WTC11 (cell line): Measurements from ENCODE around the gene MLXIPL. TPM values are rescaled to one million over a fixed set of nuclear protein-coding genes. Genes with fewer than 3 reads are reported as not detected.

ENCODE experiments used
- ATAC-seq: fragments of 200-7000 bp; cut with Tn5 transposase; 2 replicates; pipeline ENCODE4 v1.10.0; 2021; ENCODE audit warnings: mild to moderate bottlenecking, moderate library complexity
- CTCF ChIA-PET: fragments of 300-600 bp; sonication (Branson Sonifier 250); formaldehyde crosslinking; loops from one replicate; lab custom pipeline; 2021; ENCODE audit warnings: antibody characterized with exemption; lab: Charles Lee
- POLR2A ChIA-PET: fragments of 350-600 bp; sonication (Branson Sonifier 250); formaldehyde crosslinking; loops from one replicate; lab custom pipeline; 2021; ENCODE audit warnings: antibody characterized with exemption; lab: Charles Lee
- DNase-seq: peaks from one replicate; pipeline ENCODE4 v3.0.0; 2021; ENCODE audit warnings: low spot score
- H3K27ac Mint-ChIP-seq: 2 replicates; pipeline ENCODE4 v1.8.0; 2021; ENCODE audit warnings: mixed read lengths
- H3K27me3 Mint-ChIP-seq: 2 replicates; pipeline ENCODE4 v1.8.0; 2021; ENCODE audit warnings: low read depth, mild to moderate bottlenecking, moderate library complexity, mixed read lengths
- H3K36me3 Mint-ChIP-seq: 2 replicates; pipeline ENCODE4 v1.8.0; 2021; ENCODE audit warnings: mixed read lengths
- H3K4me1 Mint-ChIP-seq: 2 replicates; pipeline ENCODE4 v1.8.0; 2022; ENCODE audit warnings: mixed read lengths
- H3K4me3 Mint-ChIP-seq: 2 replicates; pipeline ENCODE4 v1.8.0; 2021; ENCODE audit warnings: mild to moderate bottlenecking, moderate library complexity, mixed read lengths
- H3K9me3 Mint-ChIP-seq: 2 replicates; pipeline ENCODE4 v1.8.0; 2021; ENCODE audit warnings: mixed read lengths
- CREM ChIP-seq: sonication (generic); formaldehyde crosslinking; IDR thresholded peaks from 2 replicates; pipeline ENCODE4 v1.8.1; 2022; ENCODE audit warnings: mild to moderate bottlenecking, missing genetic modification reagents, moderate library complexity
- EMX1 ChIP-seq: fragments of 250-450 bp; sonication (Bioruptor Pico); IDR thresholded peaks from 2 replicates; pipeline ENCODE4 v1.8.0; 2021; ENCODE audit warnings: mild to moderate bottlenecking
- ESRRA ChIP-seq: sonication (generic); formaldehyde crosslinking; IDR thresholded peaks from 2 replicates; pipeline ENCODE4 v1.8.1; 2022; ENCODE audit warnings: mild to moderate bottlenecking, missing genetic modification reagents, borderline replicate concordance
- FOXJ3 ChIP-seq: sonication (generic); formaldehyde crosslinking; IDR thresholded peaks from 2 replicates; pipeline ENCODE4 v1.9.0; 2021; ENCODE audit warnings: missing genetic modification reagents, mild to moderate bottlenecking, borderline replicate concordance
- JAZF1 ChIP-seq: fragments of 250-450 bp; sonication (Bioruptor Pico); IDR thresholded peaks from 2 replicates; pipeline ENCODE4 v1.9.0; 2021; ENCODE audit warnings: moderate library complexity, mild to moderate bottlenecking, inconsistent platforms
- JUN ChIP-seq: sonication (generic); formaldehyde crosslinking; IDR thresholded peaks from 2 replicates; pipeline ENCODE4 v1.8.0; 2023; ENCODE audit warnings: mild to moderate bottlenecking, missing genetic modification reagents
- NFYB ChIP-seq: sonication (generic); formaldehyde crosslinking; conservative IDR thresholded peaks from 2 replicates; pipeline ENCODE4 v1.8.0; 2022; ENCODE audit warnings: low read depth, missing genetic modification reagents
- SMAD3 ChIP-seq: sonication (generic); formaldehyde crosslinking; IDR thresholded peaks from 2 replicates; pipeline ENCODE4 v1.8.0; 2022; ENCODE audit warnings: missing genetic modification reagents, mild to moderate bottlenecking, borderline replicate concordance
- SMAD4 ChIP-seq: sonication (generic); formaldehyde crosslinking; IDR thresholded peaks from 2 replicates; pipeline ENCODE4 v1.8.0; 2022; ENCODE audit warnings: mild to moderate bottlenecking, missing genetic modification reagents
- SP1 ChIP-seq: sonication (generic); formaldehyde crosslinking; conservative IDR thresholded peaks from 2 replicates; pipeline ENCODE4 v1.8.1; 2022; ENCODE audit warnings: missing genetic modification reagents
- ZBTB21 ChIP-seq: sonication (generic); formaldehyde crosslinking; IDR thresholded peaks from 2 replicates; pipeline ENCODE4 v1.8.1; 2023; ENCODE audit warnings: mild to moderate bottlenecking, missing genetic modification reagents, borderline replicate concordance
- ZNF396 ChIP-seq: fragments of 250-450 bp; sonication (Bioruptor Pico); IDR thresholded peaks from 2 replicates; pipeline ENCODE4 v1.8.0; 2021; ENCODE audit warnings: mild to moderate bottlenecking, moderate library complexity, borderline replicate concordance
- total RNA-seq: library from RNA; stranded (reverse); gene quantifications from 3 replicates; pipeline ENCODE4 v1.2.3, GENCODE V29; 2021
- TF ChIP-seq, protein P1 (sequence below): fragments of 250-450 bp; sonication (Bioruptor Pico); IDR thresholded peaks from 2 replicates; pipeline ENCODE4 v1.9.0; 2021; ENCODE audit warnings: mild to moderate bottlenecking
- TF ChIP-seq, protein P2 (sequence below): sonication (generic); formaldehyde crosslinking; IDR thresholded peaks from 2 replicates; pipeline ENCODE4 v1.8.1; 2023; ENCODE audit warnings: mild to moderate bottlenecking, moderate library complexity, missing genetic modification reagents
- TF ChIP-seq, protein P3 (sequence below): fragments of 250-450 bp; sonication (Bioruptor Pico); IDR thresholded peaks from 2 replicates; pipeline ENCODE4 v1.9.0; 2021; ENCODE audit warnings: mild to moderate bottlenecking, borderline replicate concordance
- TF ChIP-seq, protein P4 (sequence below): sonication (generic); formaldehyde crosslinking; IDR thresholded peaks from 2 replicates; pipeline ENCODE4 v1.8.0; 2022; ENCODE audit warnings: missing genetic modification reagents
- TF ChIP-seq, protein P5 (sequence below): sonication (generic); formaldehyde crosslinking; IDR thresholded peaks from 2 replicates; pipeline ENCODE4 v1.8.1; 2022; ENCODE audit warnings: mild to moderate bottlenecking, moderate library complexity, missing genetic modification reagents
- TF ChIP-seq, protein P6 (sequence below): fragments of 250-450 bp; sonication (Bioruptor Pico); conservative IDR thresholded peaks from 2 replicates; pipeline ENCODE4 v1.9.0; 2021; ENCODE audit warnings: mild to moderate bottlenecking
- TF ChIP-seq, protein P7 (sequence below): sonication (generic); formaldehyde crosslinking; IDR thresholded peaks from 2 replicates; pipeline ENCODE4 v1.8.0; 2022; ENCODE audit warnings: mild to moderate bottlenecking, missing genetic modification reagents
- TF ChIP-seq, protein P8 (sequence below): sonication (generic); formaldehyde crosslinking; conservative IDR thresholded peaks from 2 replicates; pipeline ENCODE4 v1.8.1; 2022; ENCODE audit warnings: mild to moderate bottlenecking, missing genetic modification reagents

The MLXIPL gene
- total RNA-seq, 1 experiment from 2014 or later, result 20.4 TPM

DNA sequence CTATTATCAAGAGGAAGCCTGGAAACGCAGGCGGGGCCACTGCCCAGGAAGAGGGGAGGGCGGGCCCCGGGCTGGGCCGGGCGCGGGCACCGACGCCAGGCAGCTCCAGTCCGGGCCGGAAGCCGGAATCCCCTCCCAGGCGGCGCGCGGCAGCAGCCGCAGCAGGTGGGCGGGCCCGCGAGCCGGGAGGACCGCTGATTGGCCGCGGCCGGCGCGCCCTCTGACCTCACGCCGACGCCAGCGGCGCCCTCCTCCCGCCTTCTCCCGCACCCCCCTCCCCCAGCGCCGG, 67.3 kb downstream of the MLXIPL start:
- ATAC-seq, result peak; percentile 93
- H3K27ac Mint-ChIP-seq, result peak overlapping the region; percentile 83; the same call in 1 of the 2 replicates
- H3K36me3 Mint-ChIP-seq, result peaks cover 3% of the 10 kb centered on the region
- H3K9me3 Mint-ChIP-seq, result no peaks in the 10 kb centered on the region; the same call in 1 of the 2 replicates
- ChIA-PET CTCF (interaction anchor here (0.8 to 1.4 kb wide), 3 partner anchors 21 to 169 kb away, joined by 3 to 8 read pairs (median 3); partner anchors contain the start of genes BAZ1B and TBL2), POLR2A (interaction anchor here (0.6 to 1.9 kb wide), 2 partner anchors 35 to 36 kb away, joined by 3 to 9 read pairs; partner anchors contain the start of gene BAZ1B)
- DNase-seq, result peak; percentile 93
- H3K4me3 Mint-ChIP-seq, result peak overlapping the region; percentile 79
- H3K4me1 Mint-ChIP-seq, result peaks cover 9% of the 10 kb centered on the region
- H3K27me3 Mint-ChIP-seq, result peaks cover 33% of the 10 kb centered on the region
- TF ChIP-seq SMAD4 (CRISPR knock-in tag), result no peak
- TF ChIP-seq ZNF396 (CRISPR knock-in tag), result no peak
- TF ChIP-seq, protein P1, sequence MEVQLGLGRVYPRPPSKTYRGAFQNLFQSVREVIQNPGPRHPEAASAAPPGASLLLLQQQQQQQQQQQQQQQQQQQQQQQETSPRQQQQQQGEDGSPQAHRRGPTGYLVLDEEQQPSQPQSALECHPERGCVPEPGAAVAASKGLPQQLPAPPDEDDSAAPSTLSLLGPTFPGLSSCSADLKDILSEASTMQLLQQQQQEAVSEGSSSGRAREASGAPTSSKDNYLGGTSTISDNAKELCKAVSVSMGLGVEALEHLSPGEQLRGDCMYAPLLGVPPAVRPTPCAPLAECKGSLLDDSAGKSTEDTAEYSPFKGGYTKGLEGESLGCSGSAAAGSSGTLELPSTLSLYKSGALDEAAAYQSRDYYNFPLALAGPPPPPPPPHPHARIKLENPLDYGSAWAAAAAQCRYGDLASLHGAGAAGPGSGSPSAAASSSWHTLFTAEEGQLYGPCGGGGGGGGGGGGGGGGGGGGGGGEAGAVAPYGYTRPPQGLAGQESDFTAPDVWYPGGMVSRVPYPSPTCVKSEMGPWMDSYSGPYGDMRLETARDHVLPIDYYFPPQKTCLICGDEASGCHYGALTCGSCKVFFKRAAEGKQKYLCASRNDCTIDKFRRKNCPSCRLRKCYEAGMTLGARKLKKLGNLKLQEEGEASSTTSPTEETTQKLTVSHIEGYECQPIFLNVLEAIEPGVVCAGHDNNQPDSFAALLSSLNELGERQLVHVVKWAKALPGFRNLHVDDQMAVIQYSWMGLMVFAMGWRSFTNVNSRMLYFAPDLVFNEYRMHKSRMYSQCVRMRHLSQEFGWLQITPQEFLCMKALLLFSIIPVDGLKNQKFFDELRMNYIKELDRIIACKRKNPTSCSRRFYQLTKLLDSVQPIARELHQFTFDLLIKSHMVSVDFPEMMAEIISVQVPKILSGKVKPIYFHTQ (CRISPR knock-in tag), result no peak
- no peak for TF ChIP-seq JAZF1 (CRISPR knock-in tag)
- peak; percentile 69 for TF ChIP-seq NFYB (CRISPR knock-in tag)
- TF ChIP-seq SP1 (CRISPR knock-in tag), result peak; percentile 72; the same call in 1 of the 2 replicates
- TF ChIP-seq, protein P2, sequence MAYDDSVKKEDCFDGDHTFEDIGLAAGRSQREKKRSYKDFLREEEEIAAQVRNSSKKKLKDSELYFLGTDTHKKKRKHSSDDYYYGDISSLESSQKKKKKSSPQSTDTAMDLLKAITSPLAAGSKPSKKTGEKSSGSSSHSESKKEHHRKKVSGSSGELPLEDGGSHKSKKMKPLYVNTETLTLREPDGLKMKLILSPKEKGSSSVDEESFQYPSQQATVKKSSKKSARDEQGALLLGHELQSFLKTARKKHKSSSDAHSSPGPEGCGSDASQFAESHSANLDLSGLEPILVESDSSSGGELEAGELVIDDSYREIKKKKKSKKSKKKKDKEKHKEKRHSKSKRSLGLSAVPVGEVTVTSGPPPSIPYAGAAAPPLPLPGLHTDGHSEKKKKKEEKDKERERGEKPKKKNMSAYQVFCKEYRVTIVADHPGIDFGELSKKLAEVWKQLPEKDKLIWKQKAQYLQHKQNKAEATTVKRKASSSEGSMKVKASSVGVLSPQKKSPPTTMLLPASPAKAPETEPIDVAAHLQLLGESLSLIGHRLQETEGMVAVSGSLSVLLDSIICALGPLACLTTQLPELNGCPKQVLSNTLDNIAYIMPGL (CRISPR knock-in tag), result no peak
- TF ChIP-seq, protein P3, sequence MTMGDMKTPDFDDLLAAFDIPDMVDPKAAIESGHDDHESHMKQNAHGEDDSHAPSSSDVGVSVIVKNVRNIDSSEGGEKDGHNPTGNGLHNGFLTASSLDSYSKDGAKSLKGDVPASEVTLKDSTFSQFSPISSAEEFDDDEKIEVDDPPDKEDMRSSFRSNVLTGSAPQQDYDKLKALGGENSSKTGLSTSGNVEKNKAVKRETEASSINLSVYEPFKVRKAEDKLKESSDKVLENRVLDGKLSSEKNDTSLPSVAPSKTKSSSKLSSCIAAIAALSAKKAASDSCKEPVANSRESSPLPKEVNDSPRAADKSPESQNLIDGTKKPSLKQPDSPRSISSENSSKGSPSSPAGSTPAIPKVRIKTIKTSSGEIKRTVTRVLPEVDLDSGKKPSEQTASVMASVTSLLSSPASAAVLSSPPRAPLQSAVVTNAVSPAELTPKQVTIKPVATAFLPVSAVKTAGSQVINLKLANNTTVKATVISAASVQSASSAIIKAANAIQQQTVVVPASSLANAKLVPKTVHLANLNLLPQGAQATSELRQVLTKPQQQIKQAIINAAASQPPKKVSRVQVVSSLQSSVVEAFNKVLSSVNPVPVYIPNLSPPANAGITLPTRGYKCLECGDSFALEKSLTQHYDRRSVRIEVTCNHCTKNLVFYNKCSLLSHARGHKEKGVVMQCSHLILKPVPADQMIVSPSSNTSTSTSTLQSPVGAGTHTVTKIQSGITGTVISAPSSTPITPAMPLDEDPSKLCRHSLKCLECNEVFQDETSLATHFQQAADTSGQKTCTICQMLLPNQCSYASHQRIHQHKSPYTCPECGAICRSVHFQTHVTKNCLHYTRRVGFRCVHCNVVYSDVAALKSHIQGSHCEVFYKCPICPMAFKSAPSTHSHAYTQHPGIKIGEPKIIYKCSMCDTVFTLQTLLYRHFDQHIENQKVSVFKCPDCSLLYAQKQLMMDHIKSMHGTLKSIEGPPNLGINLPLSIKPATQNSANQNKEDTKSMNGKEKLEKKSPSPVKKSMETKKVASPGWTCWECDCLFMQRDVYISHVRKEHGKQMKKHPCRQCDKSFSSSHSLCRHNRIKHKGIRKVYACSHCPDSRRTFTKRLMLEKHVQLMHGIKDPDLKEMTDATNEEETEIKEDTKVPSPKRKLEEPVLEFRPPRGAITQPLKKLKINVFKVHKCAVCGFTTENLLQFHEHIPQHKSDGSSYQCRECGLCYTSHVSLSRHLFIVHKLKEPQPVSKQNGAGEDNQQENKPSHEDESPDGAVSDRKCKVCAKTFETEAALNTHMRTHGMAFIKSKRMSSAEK (CRISPR knock-in tag), result no peak
- TF ChIP-seq, protein P4, sequence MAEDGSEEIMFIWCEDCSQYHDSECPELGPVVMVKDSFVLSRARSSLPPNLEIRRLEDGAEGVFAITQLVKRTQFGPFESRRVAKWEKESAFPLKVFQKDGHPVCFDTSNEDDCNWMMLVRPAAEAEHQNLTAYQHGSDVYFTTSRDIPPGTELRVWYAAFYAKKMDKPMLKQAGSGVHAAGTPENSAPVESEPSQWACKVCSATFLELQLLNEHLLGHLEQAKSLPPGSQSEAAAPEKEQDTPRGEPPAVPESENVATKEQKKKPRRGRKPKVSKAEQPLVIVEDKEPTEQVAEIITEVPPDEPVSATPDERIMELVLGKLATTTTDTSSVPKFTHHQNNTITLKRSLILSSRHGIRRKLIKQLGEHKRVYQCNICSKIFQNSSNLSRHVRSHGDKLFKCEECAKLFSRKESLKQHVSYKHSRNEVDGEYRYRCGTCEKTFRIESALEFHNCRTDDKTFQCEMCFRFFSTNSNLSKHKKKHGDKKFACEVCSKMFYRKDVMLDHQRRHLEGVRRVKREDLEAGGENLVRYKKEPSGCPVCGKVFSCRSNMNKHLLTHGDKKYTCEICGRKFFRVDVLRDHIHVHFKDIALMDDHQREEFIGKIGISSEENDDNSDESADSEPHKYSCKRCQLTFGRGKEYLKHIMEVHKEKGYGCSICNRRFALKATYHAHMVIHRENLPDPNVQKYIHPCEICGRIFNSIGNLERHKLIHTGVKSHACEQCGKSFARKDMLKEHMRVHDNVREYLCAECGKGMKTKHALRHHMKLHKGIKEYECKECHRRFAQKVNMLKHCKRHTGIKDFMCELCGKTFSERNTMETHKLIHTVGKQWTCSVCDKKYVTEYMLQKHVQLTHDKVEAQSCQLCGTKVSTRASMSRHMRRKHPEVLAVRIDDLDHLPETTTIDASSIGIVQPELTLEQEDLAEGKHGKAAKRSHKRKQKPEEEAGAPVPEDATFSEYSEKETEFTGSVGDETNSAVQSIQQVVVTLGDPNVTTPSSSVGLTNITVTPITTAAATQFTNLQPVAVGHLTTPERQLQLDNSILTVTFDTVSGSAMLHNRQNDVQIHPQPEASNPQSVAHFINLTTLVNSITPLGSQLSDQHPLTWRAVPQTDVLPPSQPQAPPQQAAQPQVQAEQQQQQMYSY (CRISPR knock-in tag), result peak; percentile 46; the same call in 1 of the 2 replicates
- TF ChIP-seq, protein P5, sequence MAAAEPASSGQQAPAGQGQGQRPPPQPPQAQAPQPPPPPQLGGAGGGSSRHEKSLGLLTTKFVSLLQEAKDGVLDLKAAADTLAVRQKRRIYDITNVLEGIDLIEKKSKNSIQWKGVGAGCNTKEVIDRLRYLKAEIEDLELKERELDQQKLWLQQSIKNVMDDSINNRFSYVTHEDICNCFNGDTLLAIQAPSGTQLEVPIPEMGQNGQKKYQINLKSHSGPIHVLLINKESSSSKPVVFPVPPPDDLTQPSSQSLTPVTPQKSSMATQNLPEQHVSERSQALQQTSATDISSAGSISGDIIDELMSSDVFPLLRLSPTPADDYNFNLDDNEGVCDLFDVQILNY (CRISPR knock-in tag), result peak; percentile 66; the same call in 1 of the 2 replicates
- TF ChIP-seq CREM (CRISPR knock-in tag), result no peak
- TF ChIP-seq, protein P6, sequence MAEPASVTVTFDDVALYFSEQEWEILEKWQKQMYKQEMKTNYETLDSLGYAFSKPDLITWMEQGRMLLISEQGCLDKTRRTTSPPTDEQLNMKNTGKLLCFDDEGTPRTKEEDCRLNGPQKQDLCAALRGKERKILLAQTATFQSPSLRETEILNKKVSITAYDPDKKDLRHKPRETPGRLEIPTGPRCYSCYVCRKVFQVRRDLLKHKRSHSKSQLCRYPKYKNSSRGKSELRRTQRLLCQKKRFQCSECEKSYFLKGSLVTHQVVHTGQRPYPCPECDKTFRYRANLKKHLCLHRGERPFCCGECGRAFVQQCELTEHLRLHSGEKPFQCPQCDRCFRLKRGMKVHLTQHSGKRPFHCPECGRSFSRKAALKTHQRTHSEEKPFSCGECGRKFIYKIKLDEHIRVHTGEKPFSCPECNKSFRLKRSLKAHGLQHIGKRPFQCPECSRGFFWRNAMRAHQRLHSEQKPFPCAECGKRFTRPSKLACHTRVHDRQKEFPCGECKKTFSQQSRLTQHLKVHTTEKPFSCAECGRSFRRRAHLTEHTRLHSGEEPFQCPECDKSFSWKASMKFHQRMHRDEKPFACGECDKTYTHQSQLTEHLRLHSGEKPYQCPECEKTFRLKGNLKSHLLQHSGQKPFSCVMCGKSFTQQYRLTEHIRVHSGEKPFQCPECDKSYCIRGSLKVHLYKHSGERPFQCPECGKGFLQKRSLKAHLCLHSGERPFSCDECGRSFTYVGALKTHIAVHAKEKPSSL (CRISPR knock-in tag), result no peak
- TF ChIP-seq JUN (CRISPR knock-in tag), result no peak
- TF ChIP-seq SMAD3 (CRISPR knock-in tag), result no peak
- TF ChIP-seq, protein P7, sequence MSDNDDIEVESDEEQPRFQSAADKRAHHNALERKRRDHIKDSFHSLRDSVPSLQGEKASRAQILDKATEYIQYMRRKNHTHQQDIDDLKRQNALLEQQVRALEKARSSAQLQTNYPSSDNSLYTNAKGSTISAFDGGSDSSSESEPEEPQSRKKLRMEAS (CRISPR knock-in tag), result no peak
- no peak for TF ChIP-seq ZBTB21 (CRISPR knock-in tag)
- TF ChIP-seq ESRRA, result no peak
- no peak for TF ChIP-seq FOXJ3 (CRISPR knock-in tag)
- TF ChIP-seq, protein P8, sequence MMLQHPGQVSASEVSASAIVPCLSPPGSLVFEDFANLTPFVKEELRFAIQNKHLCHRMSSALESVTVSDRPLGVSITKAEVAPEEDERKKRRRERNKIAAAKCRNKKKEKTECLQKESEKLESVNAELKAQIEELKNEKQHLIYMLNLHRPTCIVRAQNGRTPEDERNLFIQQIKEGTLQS (CRISPR knock-in tag), result no peak
- TF ChIP-seq EMX1 (CRISPR knock-in tag), result no peak
